Testis (tissue), 2 donors: Measurements from ENCODE around the gene HS3ST4.

ENCODE experiments used
- CTCF ChIP-seq, 3 experiments: fragments of 450-650 bp in 2 of 3; fragments of 200-600 bp in 1 of 3; sonication (generic) in 1 of 3; IDR thresholded peaks; one replicate each; pipeline ENCODE4 v1.5.1; 2016 to 2019; ENCODE audit warnings: antibody characterized with exemption in 3 of 3, mild to moderate bottlenecking in 2 of 3, moderate library complexity in 1 of 3
- POLR2A ChIP-seq: fragments of 450-650 bp; IDR thresholded peaks from one replicate; pipeline ENCODE4 v1.6.1; 2017; ENCODE audit warnings: antibody characterized with exemption, mild to moderate bottlenecking, moderate library complexity

- TF ChIP-seq CTCF (IDR thresholded peaks at IDR 0.05): no peak
- no peak for TF ChIP-seq POLR2A
Observed at GRCh38 chr16:25951999-25952398, 260.2 kb downstream of the HS3ST4 start.
